HG03175 (cell line): ENCODE measurements around the gene GPC2.

Experiments
- ATAC-seq: cut with Tn5 transposase; IDR thresholded peaks from one replicate; pipeline ENCODE4 v1.9.1; 2021; ENCODE audit warnings: mild to moderate bottlenecking, moderate library complexity; ENCODE audit not compliant: unreplicated experiment

The GPC2 gene

GRCh38 chr7:100170101-100170897 lies 6.9 kb downstream of the GPC2 start:
- ATAC-seq: no peak

GRCh38 chr7:100169147-100169850 lies 7.9 kb downstream of the GPC2 start:
- ATAC-seq: no peak

- ATAC-seq: no peak
These were observed 9.3 kb downstream of the GPC2 start for GRCh38 chr7:100167912-100168323.

- no peak for ATAC-seq
These were observed 9.9 kb downstream of the GPC2 start for GRCh38 chr7:100166970-100167911.

- no peak for ATAC-seq
These were observed 10.8 kb downstream of the GPC2 start for GRCh38 chr7:100166317-100166940.

- no peak for ATAC-seq
These were observed 13.3 kb downstream of the GPC2 start for GRCh38 chr7:100163871-100164270.

- no peak for ATAC-seq
These were observed 14.1 kb downstream of the GPC2 start for GRCh38 chr7:100163006-100163531.

GRCh38 chr7:100160067-100160466 lies 17.1 kb downstream of the GPC2 start:
- ATAC-seq: no peak

- ATAC-seq: no peak
These were observed 18.0 kb downstream of the GPC2 start for GRCh38 chr7:100159099-100159623.

- ATAC-seq: peak; percentile 86
These were observed 18.7 kb downstream of the GPC2 start, which contains the start of gene TRAPPC14 for GRCh38 chr7:100158229-100159098. Gene TRAPPC14 (minus strand): TSS chr7:100158723. CDS start chr7:100158499, 224 bp downstream.

- ATAC-seq: no peak
These were observed 19.6 kb downstream of the GPC2 start for GRCh38 chr7:100157334-100158228.

GRCh38 chr7:100157069-100157333 lies 20.2 kb downstream of the GPC2 start:
- ATAC-seq: no peak

- ATAC-seq: no peak
These were observed 20.7 kb downstream of the GPC2 start for GRCh38 chr7:100156331-100157068.

- no peak for ATAC-seq
These were observed 21.4 kb downstream of the GPC2 start for GRCh38 chr7:100155553-100156317.

GRCh38 chr7:100154651-100155491 lies 22.3 kb downstream of the GPC2 start:
- ATAC-seq: no peak
